Progenitor cell of endocrine pancreas (in vitro differentiated cells): ENCODE results near the gene PGAM4. TPM values are rescaled to one million over a fixed set of nuclear protein-coding genes. Genes with fewer than 3 reads are reported as not detected.
"Not testable (repeated sequence)": the region's sequence is repeated elsewhere in the genome, so short reads cannot be mapped to it uniquely, and the experiment has no call there.

ENCODE experiments used
- DNase-seq: peaks from one replicate; pipeline ENCODE4 v3.0.0; 2021; ENCODE audit warnings: low spot score; ENCODE audit not compliant: unreplicated experiment
- H3K27ac Mint-ChIP-seq: 2 replicates; pipeline ENCODE4 v1.8.0; 2021; ENCODE audit warnings: mild to moderate bottlenecking, moderate library complexity, mixed read lengths
- H3K27me3 Mint-ChIP-seq: 2 replicates; pipeline ENCODE4 v1.8.0; 2021; ENCODE audit warnings: mixed read lengths
- H3K36me3 Mint-ChIP-seq: 2 replicates; pipeline ENCODE4 v1.8.0; 2022; ENCODE audit warnings: mixed read lengths; ENCODE audit not compliant: insufficient read depth
- H3K4me1 Mint-ChIP-seq: 2 replicates; pipeline ENCODE4 v1.8.0; 2021; ENCODE audit warnings: low read depth, mixed read lengths
- H3K4me3 Mint-ChIP-seq: 2 replicates; pipeline ENCODE4 v1.8.0; 2021; ENCODE audit warnings: low read depth, mild to moderate bottlenecking, moderate library complexity, mixed read lengths
- H3K9me3 Mint-ChIP-seq: 2 replicates; pipeline ENCODE4 v1.8.0; 2021; ENCODE audit warnings: low read depth, mixed read lengths
- CTCF ChIP-seq: fragments of 200-600 bp; sonication (generic); IDR thresholded peaks from one replicate; pipeline ENCODE4 v1.5.0; 2021; ENCODE audit warnings: antibody characterized with exemption, mild to moderate bottlenecking; ENCODE audit not compliant: unreplicated experiment
- total RNA-seq: library from RNA; stranded (reverse); gene quantifications from 2 replicates; pipeline ENCODE4 v1.2.1, GENCODE V29; 2021

The PGAM4 gene
- total RNA-seq, 1 donor from 2014 or later: not detected

- peaks cover 3% of the 10 kb centered on the region for H3K9me3 Mint-ChIP-seq
- H3K4me3 Mint-ChIP-seq: no peak overlapping the region
- DNase-seq: no peak
- TF ChIP-seq CTCF: peak; percentile 15
- no peak overlapping the region for H3K27ac Mint-ChIP-seq
- no peaks in the 10 kb centered on the region for H3K27me3 Mint-ChIP-seq
- H3K4me1 Mint-ChIP-seq: no peaks in the 10 kb centered on the region
- peaks cover 2% of the 10 kb centered on the region for H3K36me3 Mint-ChIP-seq
These were observed 22.9 kb downstream of the PGAM4 start for GRCh38 chrX:77946571-77946970.

GRCh38 chrX:77945910-77946545 lies 23.4 kb downstream of the PGAM4 start:
- TF ChIP-seq CTCF: no peak
- Mint-ChIP-seq H3K27me3 (no peaks in the 10 kb centered on the region), H3K4me3 (no peak overlapping the region), H3K4me1 (no peaks in the 10 kb centered on the region), H3K36me3 (peaks cover 2% of the 10 kb centered on the region), H3K9me3 (peaks cover 3% of the 10 kb centered on the region), H3K27ac (no peak overlapping the region)
- DNase-seq: no peak

- DNase-seq, H3K27ac Mint-ChIP-seq, H3K36me3 Mint-ChIP-seq, H3K4me3 Mint-ChIP-seq, H3K4me1 Mint-ChIP-seq, H3K27me3 Mint-ChIP-seq, H3K9me3 Mint-ChIP-seq: not testable (repeated sequence)
These were observed 24.4 kb downstream of the PGAM4 start for GRCh38 chrX:77945031-77945430.

GRCh38 chrX:77938083-77938680 lies 31.3 kb downstream of the PGAM4 start:
- Mint-ChIP-seq H3K27me3 (no peaks in the 10 kb centered on the region), H3K27ac (no peak overlapping the region), H3K36me3 (no peaks in the 10 kb centered on the region), H3K9me3 (peaks cover 3% of the 10 kb centered on the region), H3K4me1 (no peaks in the 10 kb centered on the region), H3K4me3 (no peak overlapping the region)
- no peak for DNase-seq
- TF ChIP-seq CTCF: no peak

- Mint-ChIP-seq H3K9me3 (peaks cover 7% of the 10 kb centered on the region), H3K4me3 (no peak overlapping the region), H3K4me1 (no peaks in the 10 kb centered on the region), H3K27me3 (no peaks in the 10 kb centered on the region), H3K27ac (no peak overlapping the region), H3K36me3 (peaks cover 2% of the 10 kb centered on the region)
- TF ChIP-seq CTCF: no peak
- DNase-seq: no peak
These were observed 32.1 kb downstream of the PGAM4 start for GRCh38 chrX:77937291-77937690.

- H3K9me3 Mint-ChIP-seq: peaks cover 7% of the 10 kb centered on the region
- H3K27ac Mint-ChIP-seq: no peak overlapping the region
- peaks cover 2% of the 10 kb centered on the region for H3K36me3 Mint-ChIP-seq
- H3K4me3 Mint-ChIP-seq: no peak overlapping the region
- DNase-seq: no peak
- no peaks in the 10 kb centered on the region for H3K4me1 Mint-ChIP-seq
- H3K27me3 Mint-ChIP-seq: no peaks in the 10 kb centered on the region
- no peak for TF ChIP-seq CTCF
These were observed 33.1 kb downstream of the PGAM4 start for GRCh38 chrX:77936299-77936698.
